ENCODE data around the gene GNAQ. TPM values are rescaled to one million over a fixed set of nuclear protein-coding genes. Genes with fewer than 3 reads are reported as not detected.

Gene GNAQ
- total and polyA plus RNA-seq, 2 of the 4 experiments (the other 2 are of a cell fraction), result 23.1 to 50.7 TPM

GRCh38 chr9:77802515-77803293 is 228.9 kb downstream of the GNAQ start:
- no peak overlapping the region for H2AFZ ChIP-seq (replicated peaks; ENCODE audit: low read length, poor library complexity)
- no peak overlapping the region for H3K14ac ChIP-seq (replicated peaks; ENCODE audit: low read depth, low read length)
- WGBS, 2 experiments (ENCODE audit: extremely low coverage in 2 of 2, insufficient read length in 1 of 2), result no CpG with 5 or more reads among the region's 7 CpGs
- no peaks in the 10 kb centered on the region for H4K20me1 ChIP-seq (ENCODE audit: insufficient read depth, low read length)
- H4K8ac ChIP-seq (ENCODE audit: low read depth in 2 of 2, low read length in 2 of 2), result no peak overlapping the region
- no peak overlapping the region for H3K56ac ChIP-seq (ENCODE audit: extremely low read depth, insufficient read depth, low read length)
- ATAC-seq (ENCODE audit: low read depth) (no peak), DNase-seq (no peak)
- no peak overlapping the region for H3K4me3 ChIP-seq (ENCODE audit: insufficient read depth, low read depth, low read length)
- no peaks in the 10 kb centered on the region for H3K27me3 ChIP-seq (ENCODE audit: control insufficient read depth, insufficient read depth, low read length)
- H2AK9ac ChIP-seq (replicated peaks; ENCODE audit: low read depth, low read length, poor library complexity), result no peak overlapping the region
- TF ChIP-seq NFE2L2 (IDR thresholded peaks at IDR 0.05; ENCODE audit: low read depth, low read length), result no peak
- TF ChIP-seq, protein P1, sequence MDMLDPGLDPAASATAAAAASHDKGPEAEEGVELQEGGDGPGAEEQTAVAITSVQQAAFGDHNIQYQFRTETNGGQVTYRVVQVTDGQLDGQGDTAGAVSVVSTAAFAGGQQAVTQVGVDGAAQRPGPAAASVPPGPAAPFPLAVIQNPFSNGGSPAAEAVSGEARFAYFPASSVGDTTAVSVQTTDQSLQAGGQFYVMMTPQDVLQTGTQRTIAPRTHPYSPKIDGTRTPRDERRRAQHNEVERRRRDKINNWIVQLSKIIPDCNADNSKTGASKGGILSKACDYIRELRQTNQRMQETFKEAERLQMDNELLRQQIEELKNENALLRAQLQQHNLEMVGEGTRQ (IDR thresholded peaks at IDR 0.05; ENCODE audit: low read depth, low read length), result no peak
- TF ChIP-seq SMC3 (IDR thresholded peaks at IDR 0.05; ENCODE audit: low read depth, low read length), result no peak
- TF ChIP-seq MXI1 (IDR thresholded peaks at IDR 0.05; ENCODE audit: borderline replicate concordance, low read depth, low read length), result no peak
- no peak for TF ChIP-seq CEBPB (IDR thresholded peaks at IDR 0.05; ENCODE audit: low read depth, low read length)
- TF ChIP-seq ELK1 (IDR thresholded peaks at IDR 0.05; ENCODE audit: borderline replicate concordance, low read depth, low read length), result no peak
- no peak for TF ChIP-seq MAFK (IDR thresholded peaks at IDR 0.05; ENCODE audit: low read depth, low read length)
- no peak for TF ChIP-seq MAZ (IDR thresholded peaks at IDR 0.05; ENCODE audit: borderline replicate concordance, low read depth, low read length)
- TF ChIP-seq, protein P2, sequence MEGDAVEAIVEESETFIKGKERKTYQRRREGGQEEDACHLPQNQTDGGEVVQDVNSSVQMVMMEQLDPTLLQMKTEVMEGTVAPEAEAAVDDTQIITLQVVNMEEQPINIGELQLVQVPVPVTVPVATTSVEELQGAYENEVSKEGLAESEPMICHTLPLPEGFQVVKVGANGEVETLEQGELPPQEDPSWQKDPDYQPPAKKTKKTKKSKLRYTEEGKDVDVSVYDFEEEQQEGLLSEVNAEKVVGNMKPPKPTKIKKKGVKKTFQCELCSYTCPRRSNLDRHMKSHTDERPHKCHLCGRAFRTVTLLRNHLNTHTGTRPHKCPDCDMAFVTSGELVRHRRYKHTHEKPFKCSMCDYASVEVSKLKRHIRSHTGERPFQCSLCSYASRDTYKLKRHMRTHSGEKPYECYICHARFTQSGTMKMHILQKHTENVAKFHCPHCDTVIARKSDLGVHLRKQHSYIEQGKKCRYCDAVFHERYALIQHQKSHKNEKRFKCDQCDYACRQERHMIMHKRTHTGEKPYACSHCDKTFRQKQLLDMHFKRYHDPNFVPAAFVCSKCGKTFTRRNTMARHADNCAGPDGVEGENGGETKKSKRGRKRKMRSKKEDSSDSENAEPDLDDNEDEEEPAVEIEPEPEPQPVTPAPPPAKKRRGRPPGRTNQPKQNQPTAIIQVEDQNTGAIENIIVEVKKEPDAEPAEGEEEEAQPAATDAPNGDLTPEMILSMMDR (conservative IDR thresholded peaks at IDR 0.05; ENCODE audit: low read depth, low read length), result no peak
- TF ChIP-seq CHD1 (IDR thresholded peaks at IDR 0.05; ENCODE audit: low read depth, low read length), result no peak
- TF ChIP-seq POLR2A (IDR thresholded peaks at IDR 0.05; ENCODE audit: low read depth, low read length), result no peak
- no peak for TF ChIP-seq BHLHE40 (IDR thresholded peaks at IDR 0.05; ENCODE audit: low read depth, low read length)
- TF ChIP-seq FOS (IDR thresholded peaks at IDR 0.05; ENCODE audit: low read depth, low read length), result no peak
- TF ChIP-seq RFX5 (IDR thresholded peaks at IDR 0.05; ENCODE audit: low read depth, low read length), result no peak
- H2BK20ac ChIP-seq (ENCODE audit: low read depth, low read length), result no peak overlapping the region
- no peak overlapping the region for H3K4me2 ChIP-seq (ENCODE audit: low read depth, low read length)
- H2BK15ac ChIP-seq (ENCODE audit: low read depth, low read length), result no peak overlapping the region
- H3K27ac ChIP-seq (ENCODE audit: insufficient read depth, low read length), result no peak overlapping the region
- no peak overlapping the region for H4K5ac ChIP-seq (ENCODE audit: low read depth, low read length)
- no peak overlapping the region for H3K9ac ChIP-seq (ENCODE audit: low read depth, low read length)
- no peak overlapping the region for H3K23ac ChIP-seq (ENCODE audit: low read depth, low read length)
- no peaks in the 10 kb centered on the region; the same call in 1 of the 2 replicates for H3K36me3 ChIP-seq (ENCODE audit: control insufficient read depth, insufficient read depth, low read length)
- no peak overlapping the region for H2AK5ac ChIP-seq (ENCODE audit: low read depth, low read length)
- ChIA-PET POLR2A (ENCODE audit: unreplicated experiment) (no interaction called here), CTCF (interaction anchor here (1.0 kb wide), 1 partner anchor 174 kb away, joined by 4 read pairs; no protein-coding TSS in a partner anchor)
- no peaks in the 10 kb centered on the region for H3K9me3 ChIP-seq (ENCODE audit: control insufficient read depth, insufficient read depth, low read length)
- H3K18ac ChIP-seq (ENCODE audit: low read depth, low read length), result no peak overlapping the region
- in situ Hi-C loops (cut with MboI; ENCODE audit: low sequenced_read_pairs), result no loop called here
- no peak overlapping the region for H4K91ac ChIP-seq (ENCODE audit: insufficient read depth, low read depth, low read length)
- H3K4me1 ChIP-seq (ENCODE audit: control insufficient read depth, insufficient read depth, low read length), result peaks cover 4% of the 10 kb centered on the region; the same call in 1 of the 2 replicates
- no TSS peak for BruUV-seq (replicated peaks)
- dilution Hi-C loops (cut with HindIII; ENCODE audit: low sequenced_read_pairs, unreplicated experiment), result no loop called here
- no peak overlapping the region for H3K4ac ChIP-seq (ENCODE audit: low read depth, low read length)
- H3K9me1 ChIP-seq (ENCODE audit: insufficient read depth, low read length), result no peaks in the 10 kb centered on the region; the same call in 1 of the 2 replicates
- intact Hi-C loops (cut with micrococcal nuclease), result no loop called here
- peaks cover 7 to 27% of the 10 kb centered on the region in 2 experiments; a peak in 2 of 4 replicates for H3K79me1 ChIP-seq (ENCODE audit: low read depth in 1 of 2, low read length in 2 of 2)
- no peak overlapping the region for H2BK120ac ChIP-seq (ENCODE audit: low read depth, low read length)
- H2BK5ac ChIP-seq (ENCODE audit: low read depth, low read length, poor library complexity, severe bottlenecking), result no peak overlapping the region

All from IMR-90 (cell line).